ENCODE data around the gene UBA1.

UBA1 gene

GRCh38 chrX:47172971-47173792, 20.4 kb upstream of the UBA1 start:
- no peak overlapping the region for H3K4me3 ChIP-seq (ENCODE audit: low read depth, low read length)
- no peaks in the 10 kb centered on the region for H3K9me3 ChIP-seq (ENCODE audit: control insufficient read depth, low read length)
- no peak overlapping the region for H2AFZ ChIP-seq
- H3K79me2 ChIP-seq: peaks cover 6% of the 10 kb centered on the region
- no peaks in the 10 kb centered on the region for H3K36me3 ChIP-seq (ENCODE audit: control insufficient read depth, insufficient read depth, low read length)
- no peaks in the 10 kb centered on the region for H3K27me3 ChIP-seq (ENCODE audit: control insufficient read depth, insufficient read depth, low read length)
- H3K9ac ChIP-seq: no peak overlapping the region
- TF ChIP-seq CTCF (IDR thresholded peaks at IDR 0.05): no peak
- no peak overlapping the region for H3K27ac ChIP-seq
- H3K4me2 ChIP-seq (ENCODE audit: low read length): no peak overlapping the region
- H3K4me1 ChIP-seq: no peaks in the 10 kb centered on the region

- Histone ChIP-seq H3K9me3 (ENCODE audit: control insufficient read depth, low read length) (no peaks in the 10 kb centered on the region), H3K4me1 (no peaks in the 10 kb centered on the region), H3K27ac (no peak overlapping the region), H3K4me3 (ENCODE audit: low read depth, low read length) (no peak overlapping the region), H3K9ac (no peak overlapping the region), H2AFZ (no peak overlapping the region), H3K36me3 (ENCODE audit: control insufficient read depth, insufficient read depth, low read length) (no peaks in the 10 kb centered on the region), H3K4me2 (ENCODE audit: low read length) (no peak overlapping the region), H3K79me2 (no peaks in the 10 kb centered on the region), H3K27me3 (ENCODE audit: control insufficient read depth, insufficient read depth, low read length) (no peaks in the 10 kb centered on the region)
- no peak for TF ChIP-seq CTCF (IDR thresholded peaks at IDR 0.05)
Measured at GRCh38 chrX:47174376-47174775, 19.3 kb upstream of the UBA1 start.

- H2AFZ ChIP-seq: no peak overlapping the region
- no peaks in the 10 kb centered on the region for H3K79me2 ChIP-seq
- no peaks in the 10 kb centered on the region for H3K36me3 ChIP-seq (ENCODE audit: control insufficient read depth, insufficient read depth, low read length)
- H3K4me3 ChIP-seq (ENCODE audit: low read depth, low read length): no peak overlapping the region
- no peaks in the 10 kb centered on the region for H3K9me3 ChIP-seq (ENCODE audit: control insufficient read depth, low read length)
- no peak overlapping the region for H3K27ac ChIP-seq
- no peak for TF ChIP-seq CTCF (IDR thresholded peaks at IDR 0.05)
- no peaks in the 10 kb centered on the region for H3K27me3 ChIP-seq (ENCODE audit: control insufficient read depth, insufficient read depth, low read length)
- no peak overlapping the region for H3K9ac ChIP-seq
- H3K4me1 ChIP-seq: no peaks in the 10 kb centered on the region
- H3K4me2 ChIP-seq (ENCODE audit: low read length): no peak overlapping the region
Measured at GRCh38 chrX:47174846-47175587, 18.6 kb upstream of the UBA1 start.

- no peak overlapping the region for H2AFZ ChIP-seq
- no peaks in the 10 kb centered on the region for H3K9me3 ChIP-seq (ENCODE audit: control insufficient read depth, low read length)
- no peaks in the 10 kb centered on the region for H3K79me2 ChIP-seq
- no peak overlapping the region for H3K27ac ChIP-seq
- no peak overlapping the region for H3K4me2 ChIP-seq (ENCODE audit: low read length)
- H3K9ac ChIP-seq: no peak overlapping the region
- no peak for TF ChIP-seq CTCF (IDR thresholded peaks at IDR 0.05)
- H3K27me3 ChIP-seq (ENCODE audit: control insufficient read depth, insufficient read depth, low read length): no peaks in the 10 kb centered on the region
- H3K4me3 ChIP-seq (ENCODE audit: low read depth, low read length): no peak overlapping the region
- H3K36me3 ChIP-seq (ENCODE audit: control insufficient read depth, insufficient read depth, low read length): no peaks in the 10 kb centered on the region
- no peaks in the 10 kb centered on the region for H3K4me1 ChIP-seq
Measured at GRCh38 chrX:47175588-47175980, 18.0 kb upstream of the UBA1 start.
